Stimulated activated CD8-positive, alpha-beta memory T cell treated with anti-CD3 and anti-CD28 coated beads, Interleukin-12 subunit alpha, Interleukin-12 subunit beta, amount 100 ng/mL, for 1 hour (primary cell): ENCODE results near the gene NSUN6.

Experiments used
- DNase-seq: peaks from one replicate; pipeline ENCODE4 v3.0.0-alpha.2; 2020; ENCODE audit warnings: low read depth

The NSUN6 gene

DNA sequence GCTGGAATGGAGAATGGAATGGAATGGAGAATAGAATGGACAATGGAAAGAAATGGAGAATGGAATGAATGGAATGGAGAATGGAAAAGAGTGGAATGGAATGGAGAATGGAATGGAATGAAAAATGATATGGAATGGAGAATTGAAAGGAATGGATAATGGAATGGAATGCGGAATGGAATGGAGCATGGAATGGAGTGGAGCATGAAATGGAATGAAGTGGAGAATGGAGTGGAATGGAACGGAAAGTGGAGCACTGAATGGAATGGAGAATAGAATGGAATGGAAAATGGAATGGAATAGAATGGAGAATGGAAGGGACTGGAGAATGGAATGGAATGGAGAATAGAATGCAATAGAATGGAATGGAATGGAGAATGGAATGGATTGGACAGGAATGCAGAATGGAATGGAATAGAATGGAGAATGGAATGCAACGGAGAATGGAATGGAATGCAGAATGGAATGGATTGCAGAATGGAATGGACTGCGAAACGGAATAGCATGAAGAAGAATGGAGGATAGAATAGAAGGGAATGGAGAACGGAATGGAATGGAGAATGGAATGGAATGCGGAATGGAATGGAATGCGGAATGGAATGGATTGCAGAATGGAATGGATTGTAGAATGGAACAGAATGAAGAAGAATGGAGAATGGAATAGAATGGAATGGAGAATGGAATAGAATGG, 89.4 kb downstream of the NSUN6 start:
- no peak for DNase-seq

DNA sequence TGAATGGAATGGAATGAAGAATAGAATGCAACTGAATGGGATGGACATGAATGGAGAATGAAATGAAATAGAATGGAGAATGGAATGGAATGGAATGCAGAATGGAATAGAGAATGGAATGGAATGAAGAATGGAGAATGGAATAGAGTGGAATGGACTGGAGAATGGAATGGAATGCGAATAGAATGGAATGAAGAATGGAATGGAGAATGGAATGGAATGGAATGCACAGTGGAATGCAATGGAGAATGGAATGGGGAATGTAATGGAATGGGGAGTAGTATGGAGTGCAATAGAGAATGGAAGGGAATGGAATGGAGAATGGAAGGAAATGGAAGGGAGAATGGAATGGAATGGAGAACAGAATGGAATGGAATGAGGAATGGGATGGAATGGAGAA, 93.4 kb downstream of the NSUN6 start:
- no peak for DNase-seq

- no peak for DNase-seq
These were observed 94.8 kb downstream of the NSUN6 start for GRCh38 chr10:18556522-18557147.

- DNase-seq = no peak
These were observed 96.9 kb downstream of the NSUN6 start for GRCh38 chr10:18554479-18554878.

- no peak for DNase-seq
These were observed 99.9 kb downstream of the NSUN6 start for GRCh38 chr10:18551473-18551872.

- no peak for DNase-seq
These were observed 102.3 kb downstream of the NSUN6 start for GRCh38 chr10:18549105-18549504.

DNA sequence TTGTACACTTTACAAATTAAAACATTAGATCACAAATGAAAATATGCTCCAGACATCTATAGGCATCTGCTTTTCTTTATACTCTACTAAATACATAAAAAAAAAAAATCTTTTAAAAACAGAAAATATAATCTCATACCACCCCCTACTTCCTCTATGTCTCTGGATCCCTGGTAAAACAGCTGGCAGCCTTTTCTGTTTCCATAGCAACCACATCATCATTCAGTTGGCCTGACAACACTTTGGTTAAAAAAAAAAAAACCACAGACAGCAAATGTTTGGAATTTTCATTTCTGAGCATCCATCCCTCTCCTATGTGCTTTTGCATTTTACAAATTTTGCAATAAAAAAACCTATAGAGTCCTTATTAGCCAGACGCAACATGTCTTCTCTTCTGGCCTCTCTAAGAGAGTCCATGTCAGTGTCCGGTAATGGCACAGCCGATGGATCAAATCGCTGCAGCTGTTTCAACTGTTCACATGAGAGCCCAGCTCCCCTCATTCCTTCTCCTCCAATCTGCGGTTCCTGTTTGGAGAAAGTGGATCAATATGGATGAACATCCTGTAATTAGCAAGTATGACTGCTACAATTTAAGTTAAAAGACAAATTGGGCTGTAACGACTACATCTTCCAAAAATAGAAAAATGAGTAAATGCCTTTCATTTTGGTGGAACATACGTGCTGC, 105.6 kb downstream of the NSUN6 start:
- no peak for DNase-seq

DNA sequence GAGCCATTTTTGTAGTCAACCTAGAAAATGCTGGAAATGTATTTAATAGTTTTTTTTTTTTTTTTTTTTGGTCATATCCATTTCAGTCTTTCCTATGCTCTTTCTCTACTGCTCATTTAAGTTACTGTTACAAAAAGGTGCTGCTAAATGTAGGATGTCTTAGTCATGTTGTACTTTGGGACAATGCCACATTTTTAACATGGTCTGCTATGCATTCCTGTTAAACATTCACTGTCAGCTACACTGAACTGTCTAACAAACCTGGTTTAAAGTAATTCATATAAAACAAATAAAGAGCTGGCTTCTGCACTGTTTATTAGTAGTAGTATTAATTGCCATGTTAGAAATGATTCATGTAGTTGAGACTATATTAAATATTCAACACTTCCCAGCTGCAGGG, 108.6 kb downstream of the NSUN6 start:
- no peak for DNase-seq

DNA sequence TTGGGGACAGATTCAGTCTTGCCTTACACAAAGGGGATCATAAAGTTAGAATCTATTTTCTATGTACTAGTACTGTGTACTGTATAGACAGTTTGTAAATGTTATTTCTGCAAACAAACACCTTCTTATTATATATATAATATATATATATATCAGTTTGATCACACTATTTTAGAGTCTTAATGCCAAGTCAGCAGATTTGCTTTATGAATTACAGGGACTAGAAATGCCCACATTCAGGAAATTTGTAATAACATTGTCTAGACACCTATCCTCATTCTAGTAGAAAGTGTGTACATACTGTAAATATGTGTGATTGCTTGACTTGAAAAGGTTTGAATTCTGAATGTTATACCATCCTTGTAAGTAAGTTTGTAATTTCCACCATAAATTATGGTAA, 111.2 kb downstream of the NSUN6 start:
- no peak for DNase-seq

DNA sequence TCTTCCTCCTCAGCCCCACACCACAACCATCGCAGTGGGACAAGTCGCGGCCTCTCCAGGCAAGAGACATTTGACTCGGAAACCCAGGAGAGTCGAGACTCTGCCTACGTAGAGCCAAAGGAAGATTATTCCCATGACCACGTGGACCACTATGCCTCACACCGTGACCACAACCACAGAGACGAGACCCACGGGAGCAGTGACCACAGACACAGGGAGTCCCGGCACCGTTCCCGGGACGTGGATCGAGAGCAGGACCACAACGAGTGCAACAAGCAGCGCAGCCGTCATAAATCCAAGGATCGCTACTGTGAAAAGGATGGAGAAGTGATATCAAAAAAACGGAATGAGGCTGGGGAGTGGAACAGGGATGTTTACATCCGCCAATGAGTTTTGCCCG, 112.1 kb downstream of the NSUN6 start:
- no peak for DNase-seq

GRCh38 chr10:18533896-18534295, 117.5 kb downstream of the NSUN6 start:
- no peak for DNase-seq

DNA sequence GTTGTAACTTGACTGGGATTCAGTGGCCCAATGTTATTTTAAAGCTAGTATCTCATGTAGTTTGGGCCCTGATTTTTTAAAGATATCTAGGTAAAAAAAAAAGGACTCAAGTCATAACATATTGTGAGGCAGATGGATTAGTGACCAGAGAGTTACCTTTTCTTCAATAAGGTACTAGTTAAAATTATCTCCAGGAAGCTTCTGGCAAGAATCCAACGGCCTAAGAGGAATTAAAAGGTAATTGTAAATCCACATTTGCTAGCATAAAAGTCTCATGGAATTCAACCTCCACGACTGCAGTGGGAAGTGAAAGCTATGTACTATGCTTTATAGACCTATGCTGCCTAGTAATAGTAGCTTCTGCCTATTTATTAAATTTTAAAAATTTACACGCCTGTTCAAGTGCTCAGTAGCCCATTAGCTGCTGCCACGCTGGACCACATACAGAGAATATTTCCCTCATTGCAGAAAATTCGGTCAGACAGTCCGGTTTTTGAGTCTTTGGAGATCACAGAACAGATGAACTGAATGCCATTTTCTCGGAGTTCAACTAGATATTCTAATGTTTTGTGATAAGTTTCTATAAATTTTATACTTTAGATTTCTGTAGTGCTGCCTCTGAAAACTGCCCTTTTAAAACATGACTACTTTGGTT, 118.4 kb downstream of the NSUN6 start:
- no peak for DNase-seq

DNA sequence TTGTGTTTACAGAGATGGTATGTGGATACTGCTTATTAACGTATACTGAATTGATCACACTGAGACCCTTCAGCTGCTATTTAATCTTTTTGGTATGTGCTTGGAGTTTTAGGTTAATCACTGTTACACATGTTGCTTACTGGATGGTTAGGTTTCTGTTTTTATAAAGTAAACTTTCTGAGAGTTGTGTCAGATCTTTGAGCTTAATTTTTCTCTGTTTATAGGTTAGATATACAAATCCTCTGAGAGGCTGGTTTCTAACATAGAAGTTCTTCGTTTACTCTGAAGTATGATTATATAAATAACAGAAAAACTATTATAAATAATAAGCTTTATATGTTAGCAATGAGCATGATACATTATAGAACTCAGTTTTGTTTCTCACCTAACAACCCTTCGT, 123.1 kb downstream of the NSUN6 start:
- DNase-seq = no peak

DNA sequence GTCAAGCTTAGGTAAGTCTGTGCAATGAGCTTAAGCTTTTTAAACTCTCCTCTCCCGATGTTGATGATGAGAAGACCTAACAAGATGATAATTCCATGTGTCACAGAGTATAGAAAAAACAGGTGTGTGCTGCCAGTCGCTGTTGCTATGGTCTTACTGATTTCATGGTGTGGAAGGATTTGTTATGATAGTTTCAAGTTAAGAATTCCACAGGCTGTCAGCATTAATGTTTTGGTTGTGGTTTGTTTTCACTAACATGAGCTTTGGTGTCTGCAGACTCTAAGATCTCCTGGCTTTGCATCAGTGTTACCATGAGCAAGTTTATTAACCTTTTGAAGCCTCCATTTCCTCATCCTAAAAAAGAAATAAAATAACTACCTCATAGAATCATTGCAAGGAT, 123.7 kb downstream of the NSUN6 start:
- DNase-seq = no peak

- no peak for DNase-seq
These were observed 127.5 kb downstream of the NSUN6 start for GRCh38 chr10:18523858-18524257.

DNA sequence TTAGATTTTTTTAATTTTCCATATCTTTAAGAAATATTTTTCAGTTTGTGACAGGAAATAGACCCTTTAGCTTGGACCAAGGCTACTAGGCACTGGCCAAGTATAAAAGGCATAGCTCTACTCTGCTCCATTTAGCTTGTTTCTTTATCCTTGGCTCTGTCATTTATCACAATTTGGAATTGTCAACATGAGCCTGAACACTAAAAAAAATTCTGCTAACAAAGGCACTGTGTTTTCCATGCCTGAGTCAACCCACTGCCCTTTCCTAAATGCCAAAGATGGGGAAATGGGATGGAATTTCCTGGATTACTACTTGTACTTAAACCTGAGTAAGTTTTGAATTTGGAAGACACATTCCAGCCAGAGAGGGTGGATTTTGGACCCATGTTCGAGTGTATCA, 128.4 kb downstream of the NSUN6 start:
- no peak for DNase-seq

DNA sequence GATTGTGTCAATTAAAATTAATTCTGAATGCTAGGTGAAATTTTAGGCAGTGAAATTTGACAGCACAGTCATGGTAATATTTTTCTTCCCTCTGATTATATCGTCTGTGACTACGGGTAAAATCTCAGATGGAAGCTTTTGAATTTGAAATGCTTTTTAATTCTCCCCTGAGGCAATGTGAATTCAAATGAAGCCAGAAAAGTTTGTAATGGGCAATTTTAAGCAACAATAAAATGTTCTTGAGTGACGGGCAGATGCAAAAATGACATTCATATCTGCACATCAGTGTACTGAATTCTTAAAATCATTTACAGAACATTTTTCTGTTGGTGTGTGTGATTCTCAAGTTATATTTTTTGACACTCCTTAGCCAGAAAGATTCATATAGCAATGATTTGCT, 134.5 kb downstream of the NSUN6 start:
- DNase-seq = no peak

DNA sequence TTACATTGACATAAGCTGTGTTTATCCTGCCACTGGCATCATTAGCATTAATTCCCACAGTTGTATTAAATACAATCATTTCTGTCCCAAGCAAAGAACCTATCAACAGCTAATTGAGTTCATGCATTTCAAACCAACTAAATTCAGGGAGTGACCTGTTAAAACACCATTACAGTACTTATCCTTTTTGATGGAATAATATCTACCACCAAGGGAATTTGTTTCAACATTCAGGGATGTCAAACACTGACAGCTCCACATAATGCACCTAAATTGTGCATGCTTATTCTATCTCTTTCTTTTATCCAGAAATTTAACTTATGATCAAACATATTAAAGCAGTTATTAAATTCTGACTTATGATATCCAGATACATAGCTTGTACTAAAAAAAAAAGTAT, 136.8 kb downstream of the NSUN6 start:
- no peak for DNase-seq

- DNase-seq = no peak
These were observed 142.8 kb downstream of the NSUN6 start for GRCh38 chr10:18508587-18508986.

DNA sequence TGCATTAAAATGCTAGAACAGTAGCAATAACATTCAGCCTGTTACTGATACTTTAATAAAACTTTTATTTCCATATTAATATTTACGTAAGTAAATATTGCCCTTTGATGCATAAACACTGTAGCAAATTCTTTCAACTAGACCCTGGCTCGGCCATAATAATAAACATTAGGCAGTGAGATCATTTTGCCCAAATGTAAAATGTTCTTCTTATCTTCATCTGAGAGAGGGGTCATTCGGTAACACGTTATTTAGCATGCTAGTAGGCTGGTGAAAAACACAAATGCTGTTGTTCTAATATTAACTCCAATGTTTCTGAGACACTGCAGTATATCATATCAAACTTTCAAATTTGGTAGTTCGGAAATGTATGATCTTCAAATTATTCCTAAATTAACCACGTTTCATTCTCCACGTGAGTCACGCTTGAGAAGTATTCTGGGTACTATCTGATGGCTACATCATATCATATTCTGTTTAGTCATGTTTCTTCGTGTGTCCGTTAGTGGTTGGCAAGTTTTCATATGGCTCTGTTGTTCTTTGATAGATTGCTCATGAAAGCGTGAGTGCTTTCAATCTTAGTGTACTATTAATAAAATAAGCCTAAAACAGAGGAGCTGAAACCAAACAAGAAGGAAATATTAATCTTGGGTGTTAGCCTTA, 145.8 kb downstream of the NSUN6 start:
- DNase-seq = no peak

DNA sequence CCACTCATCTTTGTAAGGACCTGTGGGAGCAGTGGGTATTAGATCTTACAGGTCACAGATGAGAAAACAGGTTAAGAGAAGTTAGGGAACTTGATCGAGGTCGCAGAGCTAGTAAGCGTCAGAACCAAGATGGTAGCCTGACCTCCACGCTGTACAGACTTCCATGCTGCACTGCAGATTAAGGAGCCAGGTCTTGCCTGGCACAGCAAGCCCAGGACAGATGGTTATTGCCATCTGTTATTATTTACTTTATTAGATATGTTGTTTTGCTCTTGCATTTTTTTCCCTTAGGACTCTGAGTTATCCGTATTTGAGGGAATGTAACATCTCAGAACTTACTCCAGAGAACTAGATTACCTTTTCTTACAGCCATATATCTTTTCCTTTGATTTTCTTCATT, 147.2 kb downstream of the NSUN6 start:
- no peak for DNase-seq

GRCh38 chr10:18501629-18502028, 149.8 kb downstream of the NSUN6 start:
- no peak for DNase-seq

DNA sequence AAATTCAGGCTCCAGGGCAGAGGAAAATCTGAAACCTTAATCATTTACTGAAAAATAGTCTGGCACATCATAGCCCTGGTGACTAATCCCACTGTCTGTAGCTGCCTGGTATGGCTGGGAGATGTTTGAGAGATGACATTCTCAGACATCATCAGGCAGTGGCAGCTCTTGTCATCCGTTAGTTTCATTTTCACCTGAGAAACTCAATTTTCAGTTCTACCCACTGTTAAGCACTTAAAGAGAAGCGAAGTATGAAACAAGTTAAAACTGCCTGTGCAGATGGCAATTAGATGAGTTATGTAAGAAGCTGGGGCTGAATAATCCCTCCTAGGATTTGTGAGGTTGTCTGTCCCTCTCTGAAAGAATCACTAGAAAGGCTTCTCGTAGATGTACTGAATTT, 150.2 kb downstream of the NSUN6 start:
- no peak for DNase-seq
